DOHH2 (cell line): Measurements from ENCODE around the gene ZBTB8A.

Source experiments
- CTCF ChIP-seq: fragments of 200-600 bp; sonication (generic); IDR thresholded peaks from one replicate; pipeline ENCODE4 v1.5.1; 2014; ENCODE audit warnings: antibody characterized with exemption, mild to moderate bottlenecking, low read depth, low read length; ENCODE audit not compliant: poor library complexity, severe bottlenecking
- EZH2phosphoT487 ChIP-seq: fragments of 200-600 bp; sonication (generic); IDR thresholded peaks from 2 replicates; pipeline ENCODE4 v1.6.1; 2017; ENCODE audit warnings: borderline replicate concordance, mild to moderate bottlenecking, antibody characterized with exemption, low read length, moderate library complexity, mixed read lengths

- no peak for TF ChIP-seq CTCF
- TF ChIP-seq EZH2phosphoT487: no peak
These were observed 32.2 kb upstream of the ZBTB8A start for GRCh38 chr1:32507021-32507420.
